VCaP (cell line): ENCODE measurements around the gene AKR1C3.

ENCODE experiments used
- H3K27ac ChIP-seq: fragments of 450-650 bp; 2 replicates; pipeline ENCODE4 v1.5.1; 2017
- CTCF ChIP-seq: fragments of 450-650 bp; conservative IDR thresholded peaks from 2 replicates; pipeline ENCODE4 v1.5.1; 2017; ENCODE audit warnings: mild to moderate bottlenecking, moderate library complexity

AKR1C3 gene

GRCh38 chr10:5151076-5151475, 56.9 kb downstream of the AKR1C3 start:
- H3K27ac ChIP-seq: no peak overlapping the region
- TF ChIP-seq CTCF: no peak

GRCh38 chr10:5155951-5156350, 61.7 kb downstream of the AKR1C3 start:
- H3K27ac ChIP-seq: no peak overlapping the region
- TF ChIP-seq CTCF: no peak
